ENCODE measurements around the gene FREY1. TPM values are rescaled to one million over a fixed set of nuclear protein-coding genes. Genes with fewer than 3 reads are reported as not detected.

The FREY1 gene, protein sequence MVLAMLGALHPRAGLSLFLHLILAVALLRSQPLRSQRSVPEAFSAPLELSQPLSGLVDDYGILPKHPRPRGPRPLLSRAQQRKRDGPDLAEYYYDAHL
- 0.34 TPM in 1 of 2 replicates, not detected in the other for total RNA-seq

GRCh38 chr11:45906965-45907611 is at the start of gene FREY1:
Gene FREY1 (minus strand): TSS chr11:45907271. CDS start chr11:45907245, 26 bp downstream.

GRCh38 chr11:45922425-45923082 is 15.5 kb upstream of the FREY1 start, which contains the start of gene LARGE2:
Gene LARGE2 (plus strand): TSS chr11:45922656. CDS start chr11:45922883, 227 bp downstream.

DNA sequence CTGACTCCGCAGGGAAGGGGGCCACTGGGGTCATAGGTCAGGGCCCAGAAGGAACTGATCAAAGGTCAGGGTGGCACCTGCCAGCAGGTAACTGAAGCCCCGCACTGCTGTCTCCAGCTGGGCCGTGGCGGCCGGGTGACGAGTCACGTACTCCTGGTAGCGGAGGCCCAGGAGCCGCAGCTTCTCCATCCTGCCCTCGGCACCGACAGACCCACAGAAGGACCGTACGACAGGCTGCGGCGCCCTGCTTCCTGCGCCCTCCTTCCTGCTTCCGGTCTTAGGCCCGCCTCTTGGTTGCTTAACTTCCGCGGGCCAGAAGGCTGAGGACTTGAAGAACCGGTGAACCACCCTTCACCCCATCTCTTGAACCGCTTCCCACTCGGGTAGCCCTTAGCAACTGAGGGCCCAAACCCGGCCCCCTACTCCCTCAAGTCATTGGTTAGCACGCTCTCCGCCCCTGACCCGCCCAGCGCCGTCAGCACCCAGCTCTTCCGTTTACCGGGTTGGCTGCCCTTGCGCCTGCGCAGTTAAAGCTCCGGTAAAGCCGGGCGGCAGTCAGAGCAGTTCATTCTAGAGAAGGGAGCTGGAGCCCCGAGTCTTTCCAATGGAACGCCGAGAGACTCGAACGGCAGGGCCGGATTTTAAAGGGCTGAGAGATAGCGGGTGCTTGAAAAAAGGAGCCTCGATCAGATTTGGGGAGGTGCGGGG is 10.7 kb upstream of the FREY1 start, which contains the start of gene PEX16:
Gene PEX16, minus strand, starts transcription at position 255 of the 708 bp plus-strand sequence. Its CDS starts 66 bp downstream, at position 189.

DNA sequence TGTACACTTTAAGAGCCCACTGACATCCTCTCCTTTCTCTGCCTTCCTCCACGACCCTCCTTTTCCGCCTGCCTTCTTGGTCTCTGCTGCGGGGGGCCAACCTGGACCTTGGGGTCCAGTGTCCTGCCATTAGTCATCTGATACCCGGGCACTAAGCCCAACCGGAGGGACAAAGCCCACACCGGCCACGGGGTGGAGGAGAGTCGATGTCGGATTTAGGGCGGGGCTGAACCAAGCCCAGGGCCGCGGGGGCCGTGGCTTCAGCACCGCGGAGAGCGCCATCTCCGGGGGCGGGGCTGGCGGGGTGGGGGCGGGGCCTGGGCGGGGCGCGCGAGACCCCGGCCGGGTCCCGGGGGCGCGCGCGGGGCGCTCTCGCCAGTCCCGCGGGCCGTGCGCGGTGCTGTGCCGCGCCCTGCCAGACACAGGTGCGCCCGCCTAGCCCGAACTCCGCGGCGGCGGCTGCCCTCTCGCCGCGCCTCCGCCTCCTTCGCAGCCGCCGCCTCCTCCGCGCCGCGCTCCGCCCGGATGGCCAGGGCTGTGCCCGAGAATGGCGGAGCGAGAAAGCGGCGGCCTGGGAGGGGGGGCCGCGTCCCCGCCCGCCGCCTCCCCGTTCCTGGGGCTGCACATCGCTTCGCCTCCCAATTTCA is 21.7 kb downstream of the FREY1 start, which contains the start of gene MAPK8IP1:
Gene MAPK8IP1, plus strand, starts transcription at position 378 of the 647 bp plus-strand sequence. Its CDS starts 170 bp downstream, at position 548.

Other genes starting within 250 kb of the FREY1 start
- 2.9 and 3.9 TPM in 2 replicates for gene CHST1, start 241.6 kb downstream of the FREY1 start, total RNA-seq
- gene SLC35C1, start 102.1 kb downstream of the FREY1 start, total RNA-seq = 10.1 and 12.6 TPM in 2 replicates
- 5.1 and 6.7 TPM in 2 replicates for gene CRY2, start 59.8 kb downstream of the FREY1 start, total RNA-seq
- gene MAPK8IP1, start 21.6 kb downstream of the FREY1 start, total RNA-seq = 2.2 and 3.5 TPM in 2 replicates
- gene PEX16, start 10.6 kb upstream of the FREY1 start, total RNA-seq = 22.1 and 24.2 TPM in 2 replicates
- gene LARGE2, start 15.4 kb upstream of the FREY1 start, total RNA-seq = not detected in 2 replicates
- 6.1 and 7.1 TPM in 2 replicates for gene PHF21A, start 214.2 kb upstream of the FREY1 start, total RNA-seq